Measurements from ENCODE around the gene GAL3ST2.

DNA sequence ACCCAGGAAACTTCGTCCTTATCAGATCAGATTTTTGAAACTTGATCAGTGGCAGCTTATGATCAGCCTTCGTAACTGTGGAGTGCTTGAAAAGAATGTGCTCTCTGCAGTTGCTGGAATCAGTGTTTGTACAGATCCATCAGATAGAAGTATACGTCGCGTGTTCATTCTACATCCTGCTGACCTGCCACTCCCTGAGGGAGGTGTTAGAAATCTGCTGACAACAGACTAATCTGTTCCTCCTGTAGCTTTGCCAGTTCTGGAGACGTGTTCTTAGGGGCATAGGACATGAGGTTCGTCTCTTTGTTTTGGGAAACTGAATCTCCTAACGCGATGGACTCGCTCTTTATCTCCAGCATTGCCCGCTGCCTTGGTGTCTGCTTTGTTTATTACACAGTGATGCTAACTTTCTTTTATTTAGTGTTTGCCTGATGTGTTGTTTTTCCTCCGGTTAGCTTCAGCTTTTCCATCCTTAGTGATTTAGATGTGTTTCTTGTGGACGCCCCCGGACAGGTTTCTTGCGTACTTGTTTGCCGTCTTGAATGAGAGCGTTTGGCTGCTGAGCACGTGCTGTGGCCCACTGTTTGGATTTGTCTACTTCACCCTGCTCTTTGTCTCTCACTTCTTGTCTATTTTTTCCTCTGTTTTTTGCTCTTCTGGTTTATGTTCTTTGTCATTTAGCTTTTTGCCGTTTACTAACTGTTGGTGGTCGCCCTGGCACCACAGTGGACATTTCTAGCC lies 17.4 kb upstream of the GAL3ST2 start:
- TF ChIP-seq, protein P1, sequence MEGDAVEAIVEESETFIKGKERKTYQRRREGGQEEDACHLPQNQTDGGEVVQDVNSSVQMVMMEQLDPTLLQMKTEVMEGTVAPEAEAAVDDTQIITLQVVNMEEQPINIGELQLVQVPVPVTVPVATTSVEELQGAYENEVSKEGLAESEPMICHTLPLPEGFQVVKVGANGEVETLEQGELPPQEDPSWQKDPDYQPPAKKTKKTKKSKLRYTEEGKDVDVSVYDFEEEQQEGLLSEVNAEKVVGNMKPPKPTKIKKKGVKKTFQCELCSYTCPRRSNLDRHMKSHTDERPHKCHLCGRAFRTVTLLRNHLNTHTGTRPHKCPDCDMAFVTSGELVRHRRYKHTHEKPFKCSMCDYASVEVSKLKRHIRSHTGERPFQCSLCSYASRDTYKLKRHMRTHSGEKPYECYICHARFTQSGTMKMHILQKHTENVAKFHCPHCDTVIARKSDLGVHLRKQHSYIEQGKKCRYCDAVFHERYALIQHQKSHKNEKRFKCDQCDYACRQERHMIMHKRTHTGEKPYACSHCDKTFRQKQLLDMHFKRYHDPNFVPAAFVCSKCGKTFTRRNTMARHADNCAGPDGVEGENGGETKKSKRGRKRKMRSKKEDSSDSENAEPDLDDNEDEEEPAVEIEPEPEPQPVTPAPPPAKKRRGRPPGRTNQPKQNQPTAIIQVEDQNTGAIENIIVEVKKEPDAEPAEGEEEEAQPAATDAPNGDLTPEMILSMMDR (IDR thresholded peaks at IDR 0.05; ENCODE audit: low read length) = no peak
- TF ChIP-seq EZH2phosphoT487 (IDR thresholded peaks at IDR 0.05; ENCODE audit: low read length) (no peak), EZH2 (optimal IDR thresholded peaks at IDR 0.05; ENCODE audit: low read depth, low read length) (no peak)
